K562 treated with DMSO at 1 percent for 48 hours (cell line): ENCODE data around the gene CUL1. TPM values are rescaled to one million over a fixed set of nuclear protein-coding genes. Genes with fewer than 3 reads are reported as not detected.

Experiments
- total RNA-seq: library from RNA; unstranded; fragments of 300-600 nt; gene quantifications from 2 replicates; pipeline ENCODE4 v1.2.3, GENCODE V29; 2022; ENCODE audit warnings: low replicate concordance; ENCODE audit errors: extremely low read depth

Gene CUL1
- 122 TPM in 1 of 2 replicates, not detected in the other for total RNA-seq

DNA sequence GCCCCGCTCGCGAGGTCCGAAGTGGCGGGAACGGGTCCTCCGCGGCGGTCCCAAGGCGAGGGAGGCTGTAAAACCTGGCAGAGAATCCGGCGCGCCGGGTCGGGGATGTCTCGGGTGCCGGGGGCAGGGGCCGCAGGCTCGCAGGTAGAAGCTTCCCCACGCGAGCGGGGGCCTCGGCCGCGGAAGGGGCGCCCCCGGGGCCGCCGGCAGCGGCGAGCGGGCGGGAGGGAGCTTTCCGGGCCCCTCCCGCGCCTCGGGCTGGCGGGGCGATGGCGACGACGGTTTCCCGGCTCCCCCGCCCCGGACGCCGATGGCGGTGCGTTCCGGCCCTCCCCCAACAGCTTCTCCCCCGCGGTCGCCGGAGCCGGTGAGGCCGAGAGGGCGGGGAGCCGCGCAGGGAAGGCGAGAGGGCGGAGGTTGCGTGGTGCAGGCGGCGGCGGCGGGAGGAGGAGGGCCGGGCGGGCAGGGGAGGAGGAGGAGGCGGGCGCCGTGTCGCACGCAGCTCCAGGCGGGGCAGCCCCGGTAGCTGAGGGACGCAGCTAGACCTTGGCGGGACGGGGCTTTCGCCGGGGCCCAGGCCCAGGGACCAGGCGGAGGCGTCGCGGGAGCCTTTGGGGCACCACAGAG lies at the start of gene CUL1:
TSS of gene CUL1 (plus strand) at position 507 of the 627 bp plus-strand sequence. CDS start 31,220 bp downstream, outside the sequence.

Other genes with a start within 250 kb of the CUL1 start
- not detected in 2 replicates for gene C7orf33, start 108.1 kb upstream of the CUL1 start, total RNA-seq
- gene EZH2, start 185.4 kb downstream of the CUL1 start, total RNA-seq = not detected in 2 replicates